SU-DHL-6 (cell line): ENCODE results near the gene TNIK.

Experiments
- EZH2phosphoT487 ChIP-seq: fragments of 200-600 bp; sonication (generic), shearing (Covaris generic); conservative IDR thresholded peaks from 2 replicates; pipeline ENCODE4 v1.6.1; 2018; ENCODE audit warnings: mild to moderate bottlenecking, antibody characterized with exemption, low read length, moderate library complexity, mixed read lengths
- TF ChIP-seq, protein P1 (sequence below): fragments of 200-600 bp; sonication (generic); IDR thresholded peaks from one replicate; pipeline ENCODE4 v1.5.1; 2017; ENCODE audit warnings: antibody characterized with exemption, mild to moderate bottlenecking, low read length, moderate library complexity; ENCODE audit not compliant: insufficient read depth, poor library complexity, severe bottlenecking

DNA sequence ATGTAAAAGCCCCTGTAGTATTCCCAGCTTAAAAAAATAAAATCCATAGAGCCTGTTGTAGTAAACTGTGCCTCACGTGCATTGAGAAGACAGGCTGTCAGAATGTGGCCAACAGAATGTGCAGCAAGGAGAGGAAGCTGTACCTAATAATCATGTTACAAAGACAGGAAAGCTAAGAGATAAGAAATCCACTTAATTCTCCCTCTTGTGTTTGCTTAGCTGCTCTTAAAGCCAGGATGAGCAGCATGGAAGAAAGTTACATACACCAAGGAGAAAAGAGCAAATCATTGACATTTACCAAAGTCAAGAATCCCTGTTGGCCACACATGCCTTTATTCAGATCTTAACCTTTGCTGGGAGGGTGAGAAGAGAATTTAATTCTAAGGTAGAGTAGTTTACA, 85.9 kb downstream of the TNIK start:
- TF ChIP-seq, protein P1, sequence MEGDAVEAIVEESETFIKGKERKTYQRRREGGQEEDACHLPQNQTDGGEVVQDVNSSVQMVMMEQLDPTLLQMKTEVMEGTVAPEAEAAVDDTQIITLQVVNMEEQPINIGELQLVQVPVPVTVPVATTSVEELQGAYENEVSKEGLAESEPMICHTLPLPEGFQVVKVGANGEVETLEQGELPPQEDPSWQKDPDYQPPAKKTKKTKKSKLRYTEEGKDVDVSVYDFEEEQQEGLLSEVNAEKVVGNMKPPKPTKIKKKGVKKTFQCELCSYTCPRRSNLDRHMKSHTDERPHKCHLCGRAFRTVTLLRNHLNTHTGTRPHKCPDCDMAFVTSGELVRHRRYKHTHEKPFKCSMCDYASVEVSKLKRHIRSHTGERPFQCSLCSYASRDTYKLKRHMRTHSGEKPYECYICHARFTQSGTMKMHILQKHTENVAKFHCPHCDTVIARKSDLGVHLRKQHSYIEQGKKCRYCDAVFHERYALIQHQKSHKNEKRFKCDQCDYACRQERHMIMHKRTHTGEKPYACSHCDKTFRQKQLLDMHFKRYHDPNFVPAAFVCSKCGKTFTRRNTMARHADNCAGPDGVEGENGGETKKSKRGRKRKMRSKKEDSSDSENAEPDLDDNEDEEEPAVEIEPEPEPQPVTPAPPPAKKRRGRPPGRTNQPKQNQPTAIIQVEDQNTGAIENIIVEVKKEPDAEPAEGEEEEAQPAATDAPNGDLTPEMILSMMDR: no peak
- TF ChIP-seq EZH2phosphoT487: no peak
